K562 (cell line): Measurements from ENCODE around the gene LZTFL1. TPM values are rescaled to one million over a fixed set of nuclear protein-coding genes. Genes with fewer than 3 reads are reported as not detected.

Experiments used
- ATAC-seq: fragments of 200-7000 bp; cut with Tn5 transposase; 3 replicates; pipeline ENCODE4 v1.9.1; 2020; ENCODE audit warnings: moderate library complexity
- BruUV-seq: library from RNA; stranded (reverse); fragments of 400-500 nt; replicated peaks from 2 replicates; lab custom pipeline; 2021; lab: Mats Ljungman, UMichigan
- CTCF ChIA-PET: fragments of 300-600 bp; formaldehyde crosslinking; extraction: SDS; loops from one replicate; lab custom pipeline; 2021; ENCODE audit warnings: low intra/inter-chr PET ratio; lab: Yijun Ruan, JAX
- POLR2A ChIA-PET: fragments of 300-600, 350-650 bp; sonication (Branson Sonifier 250); formaldehyde crosslinking; extraction: SDS; loops from one replicate; lab custom pipeline; 2021; ENCODE audit warnings: antibody characterized with exemption, inconsistent platforms; lab: Yijun Ruan, JAX
- DNase-seq, 4 experiments: peaks; one replicate each; pipeline versions ENCODE4 v3.0.0 to v3.0.0-alpha.2; 2011 to 2018; ENCODE audit warnings: low spot score in 3 of 4, mixed read lengths in 3 of 4; ENCODE audit errors: extremely low read depth in 1 of 4
- FAIRE-seq: peaks from 2 replicates; lab custom pipeline; 2011; peaks lifted over from hg19 to GRCh38; lab: Jason Lieb, UNC
- H2AFZ ChIP-seq: 2 replicates; pipeline ENCODE4 v1.6.0; 2011; ENCODE audit warnings: low read depth, low read length, control low read depth, inconsistent platforms
- H3K27ac ChIP-seq: fragments of 200-600 bp; 3 replicates; pipeline ENCODE4 v1.8.0; 2011; ENCODE audit warnings: low read depth, mild to moderate bottlenecking, control low read depth, inconsistent platforms, low read length, moderate library complexity, mixed read lengths; ENCODE audit errors: extremely low read depth
- H3K27me3 ChIP-seq, 2 experiments: fragments of 300-600 bp in 1 of 2; 2 replicates in 1 of 2; 3 replicates in 1 of 2; pipeline versions ENCODE4 v1.6.0 to v1.8.0; 2011; ENCODE audit warnings: inconsistent platforms in 2 of 2, low read length in 2 of 2, mild to moderate bottlenecking in 1 of 2, mixed read lengths in 1 of 2, moderate library complexity in 1 of 2; ENCODE audit not compliant: control insufficient read depth in 2 of 2, insufficient read depth in 2 of 2
- H3K36me3 ChIP-seq: fragments of 300-600 bp; 3 replicates; pipeline ENCODE4 v1.8.0; 2011; ENCODE audit warnings: mild to moderate bottlenecking, low read length, inconsistent platforms; ENCODE audit not compliant: control insufficient read depth, insufficient read depth
- H3K4me1 ChIP-seq, 2 experiments: fragments of 200-600 bp in 1 of 2; replicated peaks in 1 of 2; 2 replicates in 1 of 2; 3 replicates in 1 of 2; pipeline versions ENCODE4 v1.5.1 to v1.8.0; 2011; ENCODE audit warnings: inconsistent platforms in 2 of 2, low read length in 2 of 2, mild to moderate bottlenecking in 1 of 2, mixed read lengths in 1 of 2, moderate library complexity in 1 of 2; ENCODE audit not compliant: control insufficient read depth in 2 of 2, insufficient read depth in 2 of 2
- H3K4me2 ChIP-seq: 2 replicates; pipeline ENCODE4 v1.6.1; 2011; ENCODE audit warnings: low read length, control low read depth, inconsistent platforms, mixed read lengths; ENCODE audit not compliant: insufficient read depth
- H3K4me3 ChIP-seq: fragments of 200-600 bp; sonication (generic), shearing (Covaris generic); 2 replicates; pipeline ENCODE4 v1.5.1; 2016; ENCODE audit warnings: control low read depth, inconsistent platforms
- H3K79me2 ChIP-seq: fragments of 200-600 bp; 3 replicates; pipeline ENCODE4 v1.8.0; 2011; ENCODE audit warnings: low read length, inconsistent platforms; ENCODE audit not compliant: control insufficient read depth, insufficient read depth
- H3K9ac ChIP-seq, 2 experiments: 2 replicates each; pipeline versions ENCODE4 v1.6.0 to v1.6.1; 2011; ENCODE audit warnings: low read depth in 2 of 2, low read length in 2 of 2, control low read depth in 1 of 2, inconsistent platforms in 1 of 2, mild to moderate bottlenecking in 1 of 2, mixed read lengths in 1 of 2; ENCODE audit not compliant: insufficient read depth in 1 of 2
- H3K9me1 ChIP-seq: one replicate; pipeline ENCODE4 v1.6.0; 2011; ENCODE audit warnings: inconsistent platforms, mild to moderate bottlenecking, low read length, moderate library complexity; ENCODE audit not compliant: control insufficient read depth, insufficient read depth
- H3K9me3 ChIP-seq: replicated peaks from 2 replicates; pipeline ENCODE4 v1.5.1; 2011; ENCODE audit warnings: low read depth, low read length, inconsistent platforms; ENCODE audit not compliant: control insufficient read depth, insufficient read depth
- H4K20me1 ChIP-seq: replicated peaks from 2 replicates; pipeline ENCODE4 v1.6.1; 2011; ENCODE audit warnings: low read length, inconsistent platforms, mixed read lengths; ENCODE audit not compliant: control insufficient read depth, insufficient read depth
- CBX3 ChIP-seq, 2 experiments: IDR thresholded peaks; 1 replicate in 1 of 2; 2 replicates in 1 of 2; pipeline ENCODE4 v1.6.1; 2012; ENCODE audit warnings: inconsistent platforms in 2 of 2, low read length in 2 of 2, borderline replicate concordance in 1 of 2, control low read depth in 1 of 2
- CTCFL ChIP-seq: IDR thresholded peaks from 2 replicates; pipeline ENCODE4 v1.6.1; 2011; ENCODE audit warnings: borderline replicate concordance, low read depth, mild to moderate bottlenecking, moderate library complexity, low read length; ENCODE audit not compliant: insufficient read depth, poor library complexity, severe bottlenecking
- GTF2F1 ChIP-seq: IDR thresholded peaks from 2 replicates; pipeline ENCODE4 v1.6.1; 2011; ENCODE audit warnings: low read depth, low read length, improper control_type of control experiment
- KHSRP ChIP-seq: fragments of 450-650 bp; IDR thresholded peaks from 2 replicates; pipeline ENCODE4 v1.6.1; 2017
- NFIX ChIP-seq: fragments of 250-450 bp; sonication (Bioruptor Pico); IDR thresholded peaks from 2 replicates; pipeline ENCODE4 v1.4.0; 2020; ENCODE audit warnings: low read depth, mild to moderate bottlenecking, moderate library complexity
- RBM15 ChIP-seq: fragments of 200-400 bp; formaldehyde crosslinking; IDR thresholded peaks from 2 replicates; pipeline ENCODE4 v1.6.1; 2018; ENCODE audit warnings: mild to moderate bottlenecking, low read length, moderate library complexity; ENCODE audit not compliant: insufficient read depth
- TAF15 ChIP-seq: fragments of 200-400 bp; formaldehyde crosslinking; IDR thresholded peaks from 2 replicates; pipeline ENCODE4 v1.6.1; 2017; ENCODE audit warnings: mild to moderate bottlenecking, low read depth, low read length, moderate library complexity
- TARDBP ChIP-seq: fragments of 450-650 bp; IDR thresholded peaks from 2 replicates; pipeline ENCODE4 v1.6.1; 2016
- THRAP3 ChIP-seq: fragments of 450-650 bp; IDR thresholded peaks from 2 replicates; pipeline ENCODE4 v1.6.1; 2016; ENCODE audit warnings: mild to moderate bottlenecking, inconsistent platforms, borderline replicate concordance
- YBX1 ChIP-seq: fragments of 450-650 bp; IDR thresholded peaks from 2 replicates; pipeline ENCODE4 v1.7.1; 2016; ENCODE audit warnings: mild to moderate bottlenecking
- ZBTB17 ChIP-seq: fragments of 450-650 bp; formaldehyde crosslinking; IDR thresholded peaks from 2 replicates; pipeline ENCODE4 v1.4.0; 2020; ENCODE audit warnings: mild to moderate bottlenecking
- ZNF184 ChIP-seq: sonication (generic); formaldehyde crosslinking; IDR thresholded peaks from 2 replicates; pipeline ENCODE4 v1.5.0; 2020; ENCODE audit warnings: missing genetic modification reagents
- ZNF551 ChIP-seq: fragments of 250-450 bp; sonication (Bioruptor Pico); IDR thresholded peaks from 2 replicates; pipeline ENCODE4 v1.5.0; 2021; ENCODE audit warnings: mild to moderate bottlenecking, moderate library complexity
- ZNF644 ChIP-seq: fragments of 200-800 bp; sonication (Bioruptor generic); IDR thresholded peaks from 2 replicates; pipeline ENCODE4 v1.6.1; 2016; ENCODE audit warnings: low read depth, missing genetic modification characterization, missing compliant biosample characterization
- WGBS: fragments of 100-300 bp; shearing (Covaris generic); methylation state at CpG from one replicate; pipeline ENCODE4 v1.1.6; 2016; ENCODE audit warnings: low coverage, mixed read lengths; ENCODE audit not compliant: insufficient coverage; ENCODE audit errors: missing lambda C conversion rate; 5-methylcytosine and 5-hydroxymethylcytosine counted together
- in situ Hi-C: fragments of 300-500 bp; cut with MboI; formaldehyde crosslinking; loops from 4 replicates; pipeline ENCODE4 v1.15.0; 2018; ENCODE audit warnings: inconsistent platforms, mixed read lengths
- intact Hi-C: fragments of 100-400 bp; cut with micrococcal nuclease; formaldehyde crosslinking; loops from 2 replicates; pipeline ENCODE4 v1.14.2; 2022
- polyA plus RNA-seq, 8 experiments: library from polyadenylated mRNA; depleted of rRNA in 4 of 8; stranded (reverse) in 5 of 8; unstranded in 3 of 8; fragments of >200 nt; fragmentation: Nextera tagmentation in 2 of 8; fragmentation: Illumina TruSeq in 1 of 8; extraction: Ambion mirVana in 2 of 8; extraction: Trizol in 1 of 8; gene quantifications; 2 replicates each; pipeline versions ENCODE4 v1.2.1 to v1.2.3, GENCODE V29; 2011 to 2014; ENCODE audit warnings: inconsistent platforms in 1 of 8, missing spikeins in 1 of 8
- total RNA-seq, 7 experiments: library from RNA; depleted of rRNA in 6 of 7; stranded (reverse); fragments of >200 nt in 6 of 7; fragmentation: Illumina TruSeq in 2 of 7; extraction: Trizol in 2 of 7; gene quantifications; 2 replicates each; pipeline versions ENCODE4 v1.2.1 to v1.2.3, GENCODE V29; 2011 to 2021; ENCODE audit warnings: low replicate concordance in 1 of 7
- TF ChIP-seq, protein P1 (sequence below), 2 experiments: fragments of 450-650 bp in 1 of 2; IDR thresholded peaks; 2 replicates each; pipeline ENCODE4 v1.6.1; 2011 to 2017; ENCODE audit warnings: low read depth in 2 of 2, antibody characterized with exemption in 1 of 2, borderline replicate concordance in 1 of 2, low read length in 1 of 2, mild to moderate bottlenecking in 1 of 2, mixed read lengths in 1 of 2; ENCODE audit not compliant: control insufficient read depth in 1 of 2
- TF ChIP-seq, protein P2 (sequence below): fragments of 250-450 bp; sonication (Bioruptor Pico); IDR thresholded peaks from 2 replicates; pipeline ENCODE4 v1.4.0; 2020; ENCODE audit warnings: mild to moderate bottlenecking, moderate library complexity

The LZTFL1 gene
- total and polyA plus RNA-seq, 9 of the 15 experiments (the other 6 are each of a cell fraction or from before 2014, with no cell fraction given) = 10.7 to 33.7 (median 15.3) TPM

DNA sequence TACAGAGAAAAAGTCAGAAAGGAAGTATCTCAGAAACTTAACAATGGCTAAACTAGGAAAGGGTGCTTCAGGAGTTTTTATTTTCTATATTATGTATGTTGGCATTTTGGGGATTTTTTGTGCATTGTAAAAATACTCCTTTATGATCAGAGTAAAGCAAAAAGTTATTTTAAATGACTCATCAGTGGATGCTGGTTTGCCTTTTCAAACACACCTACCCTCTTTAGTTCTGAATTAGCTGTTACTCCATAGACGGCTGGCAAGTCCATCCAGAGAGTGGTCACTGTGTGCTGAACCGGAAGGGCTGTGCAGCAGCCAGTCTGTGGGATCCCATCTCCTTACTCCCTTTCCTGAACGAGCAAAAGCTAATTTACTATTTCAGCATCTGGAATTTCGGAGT is 45.4 kb upstream of the LZTFL1 start:
- BruUV-seq = no TSS peak
- intact Hi-C loops = no loop called here
- Histone ChIP-seq H3K27me3 (peaks cover 4 to 23% of the 10 kb centered on the region in 2 experiments; a peak in 3 of 5 replicates), H3K9me3 (no peaks in the 10 kb centered on the region), H3K9ac (no peak overlapping the region), H3K4me2 (no peak overlapping the region), H2AFZ (no peak overlapping the region), H3K79me2 (no peaks in the 10 kb centered on the region), H3K4me3 (no peak overlapping the region), H3K9me1 (no peaks in the 10 kb centered on the region), H4K20me1 (no peaks in the 10 kb centered on the region), H3K4me1 (peaks cover 0 to under 1% of the 10 kb centered on the region in 2 experiments; a peak in 1 of 5 replicates), H3K27ac (no peak overlapping the region), H3K36me3 (no peaks in the 10 kb centered on the region)
- FAIRE-seq (no peak), ATAC-seq (no peak), DNase-seq (no peak)
- no peak for TF ChIP-seq KHSRP
- TF ChIP-seq ZNF184 = no peak
- no peak for TF ChIP-seq THRAP3
- no peak for TF ChIP-seq ZBTB17 (CRISPR knock-in tag)
- TF ChIP-seq, protein P1, sequence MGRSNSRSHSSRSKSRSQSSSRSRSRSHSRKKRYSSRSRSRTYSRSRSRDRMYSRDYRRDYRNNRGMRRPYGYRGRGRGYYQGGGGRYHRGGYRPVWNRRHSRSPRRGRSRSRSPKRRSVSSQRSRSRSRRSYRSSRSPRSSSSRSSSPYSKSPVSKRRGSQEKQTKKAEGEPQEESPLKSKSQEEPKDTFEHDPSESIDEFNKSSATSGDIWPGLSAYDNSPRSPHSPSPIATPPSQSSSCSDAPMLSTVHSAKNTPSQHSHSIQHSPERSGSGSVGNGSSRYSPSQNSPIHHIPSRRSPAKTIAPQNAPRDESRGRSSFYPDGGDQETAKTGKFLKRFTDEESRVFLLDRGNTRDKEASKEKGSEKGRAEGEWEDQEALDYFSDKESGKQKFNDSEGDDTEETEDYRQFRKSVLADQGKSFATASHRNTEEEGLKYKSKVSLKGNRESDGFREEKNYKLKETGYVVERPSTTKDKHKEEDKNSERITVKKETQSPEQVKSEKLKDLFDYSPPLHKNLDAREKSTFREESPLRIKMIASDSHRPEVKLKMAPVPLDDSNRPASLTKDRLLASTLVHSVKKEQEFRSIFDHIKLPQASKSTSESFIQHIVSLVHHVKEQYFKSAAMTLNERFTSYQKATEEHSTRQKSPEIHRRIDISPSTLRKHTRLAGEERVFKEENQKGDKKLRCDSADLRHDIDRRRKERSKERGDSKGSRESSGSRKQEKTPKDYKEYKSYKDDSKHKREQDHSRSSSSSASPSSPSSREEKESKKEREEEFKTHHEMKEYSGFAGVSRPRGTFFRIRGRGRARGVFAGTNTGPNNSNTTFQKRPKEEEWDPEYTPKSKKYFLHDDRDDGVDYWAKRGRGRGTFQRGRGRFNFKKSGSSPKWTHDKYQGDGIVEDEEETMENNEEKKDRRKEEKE (IDR thresholded peaks at IDR 0.05; ENCODE audit: borderline replicate concordance in 1 of 2, control insufficient read depth in 1 of 2, low read depth in 2 of 2, low read length in 1 of 2) = no peak
- no peak for TF ChIP-seq ZNF644
- TF ChIP-seq TARDBP = no peak
- TF ChIP-seq NFIX (CRISPR knock-in tag) = no peak
- no peak for TF ChIP-seq RBM15
- TF ChIP-seq YBX1 = no peak
- no peak for TF ChIP-seq CBX3 (IDR thresholded peaks at IDR 0.05; ENCODE audit: borderline replicate concordance in 1 of 2, low read length in 2 of 2)
- TF ChIP-seq TAF15 = no peak
- no peak for TF ChIP-seq ZNF551
- TF ChIP-seq GTF2F1 = no peak
- no peak for TF ChIP-seq CTCFL
- TF ChIP-seq, protein P2, sequence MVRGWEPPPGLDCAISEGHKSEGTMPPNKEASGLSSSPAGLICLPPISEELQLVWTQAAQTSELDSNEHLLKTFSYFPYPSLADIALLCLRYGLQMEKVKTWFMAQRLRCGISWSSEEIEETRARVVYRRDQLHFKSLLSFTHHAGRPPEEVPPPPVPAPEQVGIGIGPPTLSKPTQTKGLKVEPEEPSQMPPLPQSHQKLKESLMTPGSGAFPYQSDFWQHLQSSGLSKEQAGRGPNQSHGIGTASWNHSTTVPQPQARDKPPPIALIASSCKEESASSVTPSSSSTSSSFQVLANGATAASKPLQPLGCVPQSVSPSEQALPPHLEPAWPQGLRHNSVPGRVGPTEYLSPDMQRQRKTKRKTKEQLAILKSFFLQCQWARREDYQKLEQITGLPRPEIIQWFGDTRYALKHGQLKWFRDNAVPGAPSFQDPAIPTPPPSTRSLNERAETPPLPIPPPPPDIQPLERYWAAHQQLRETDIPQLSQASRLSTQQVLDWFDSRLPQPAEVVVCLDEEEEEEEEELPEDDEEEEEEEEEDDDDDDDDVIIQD (CRISPR knock-in tag) = no peak
- WGBS = 10% methylated on average over 4 of the region's 4 CpGs
- POLR2A ChIA-PET = interaction anchor here (0.7 to 1.4 kb wide), 2 partner anchors 9 to 32 kb away, joined by 3 read pairs; no protein-coding TSS in a partner anchor
- CTCF ChIA-PET = no interaction called here
- in situ Hi-C loops = no loop called here
